HG03469 (cell line): ENCODE data around the gene POT1.
A peak's percentile ranks its signal among the peaks of the same experiment; 100 is the strongest.
"Not testable (repeated sequence)": the region's sequence is repeated elsewhere in the genome, so short reads cannot be mapped to it uniquely, and the experiment has no call there.

Experiments used
- ATAC-seq: cut with Tn5 transposase; IDR thresholded peaks from one replicate; pipeline ENCODE4 v1.9.1; 2021; ENCODE audit warnings: mild to moderate bottlenecking, moderate library complexity, moderate number of reproducible peaks; ENCODE audit not compliant: unreplicated experiment

Gene POT1, protein sequence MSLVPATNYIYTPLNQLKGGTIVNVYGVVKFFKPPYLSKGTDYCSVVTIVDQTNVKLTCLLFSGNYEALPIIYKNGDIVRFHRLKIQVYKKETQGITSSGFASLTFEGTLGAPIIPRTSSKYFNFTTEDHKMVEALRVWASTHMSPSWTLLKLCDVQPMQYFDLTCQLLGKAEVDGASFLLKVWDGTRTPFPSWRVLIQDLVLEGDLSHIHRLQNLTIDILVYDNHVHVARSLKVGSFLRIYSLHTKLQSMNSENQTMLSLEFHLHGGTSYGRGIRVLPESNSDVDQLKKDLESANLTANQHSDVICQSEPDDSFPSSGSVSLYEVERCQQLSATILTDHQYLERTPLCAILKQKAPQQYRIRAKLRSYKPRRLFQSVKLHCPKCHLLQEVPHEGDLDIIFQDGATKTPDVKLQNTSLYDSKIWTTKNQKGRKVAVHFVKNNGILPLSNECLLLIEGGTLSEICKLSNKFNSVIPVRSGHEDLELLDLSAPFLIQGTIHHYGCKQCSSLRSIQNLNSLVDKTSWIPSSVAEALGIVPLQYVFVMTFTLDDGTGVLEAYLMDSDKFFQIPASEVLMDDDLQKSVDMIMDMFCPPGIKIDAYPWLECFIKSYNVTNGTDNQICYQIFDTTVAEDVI

DNA sequence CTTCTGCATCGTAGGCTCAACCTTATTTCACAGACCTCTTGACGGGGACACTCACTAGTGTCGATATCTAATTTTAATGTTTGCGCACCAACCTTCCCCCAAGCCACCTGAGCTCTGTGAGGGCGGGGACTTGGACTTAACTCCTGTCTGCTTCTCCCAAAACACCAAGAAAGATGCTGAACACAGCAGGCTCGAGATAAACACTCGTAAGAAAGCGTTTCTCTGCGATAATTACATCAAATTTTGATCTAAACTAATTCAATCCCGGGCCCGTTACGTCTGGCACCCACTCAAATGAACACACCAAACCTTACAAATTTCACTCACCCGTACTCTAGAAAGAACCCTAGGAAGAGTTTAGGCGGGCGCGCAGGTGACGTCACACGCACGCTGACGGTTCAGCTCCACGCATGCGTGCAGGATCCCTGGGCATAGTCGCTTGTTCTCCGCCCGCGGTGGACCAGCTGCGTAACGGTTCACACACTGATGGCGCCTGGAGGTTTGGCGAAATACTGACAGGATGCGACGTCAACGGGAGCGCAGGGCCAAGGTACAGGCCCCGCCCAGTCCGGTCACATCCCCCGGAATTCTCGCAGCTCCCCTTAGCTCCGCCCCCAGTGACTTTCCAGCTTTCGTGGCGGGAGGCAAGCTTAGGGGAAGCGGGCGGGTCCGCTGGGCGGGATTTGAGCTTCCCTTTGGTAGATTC, at the start of gene POT1:
Gene POT1, minus strand, starts transcription at position 359 of the 706 bp plus-strand sequence. CDS start 32,652 bp downstream, outside the sequence.
- peak; percentile 100 for ATAC-seq

DNA sequence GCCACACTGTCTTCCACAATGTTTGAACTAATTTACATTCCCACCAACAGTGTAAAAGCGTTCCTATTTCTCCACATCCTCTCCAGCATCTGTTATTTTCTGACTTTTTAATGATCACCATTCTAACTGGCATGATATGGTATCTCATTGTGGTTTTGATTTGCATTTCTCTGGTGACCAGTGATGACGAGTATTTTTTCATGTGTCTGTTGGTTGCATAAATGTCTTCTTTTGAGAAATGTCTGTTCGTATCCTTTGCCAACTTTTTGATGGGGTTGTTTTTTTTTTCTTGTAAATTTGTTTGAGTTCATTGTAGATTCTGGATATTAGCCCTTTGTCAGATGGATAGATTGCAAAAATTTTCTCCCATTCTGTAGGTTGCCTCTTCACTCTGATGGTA, 45.5 kb upstream of the POT1 start:
- ATAC-seq = not testable (repeated sequence)

DNA sequence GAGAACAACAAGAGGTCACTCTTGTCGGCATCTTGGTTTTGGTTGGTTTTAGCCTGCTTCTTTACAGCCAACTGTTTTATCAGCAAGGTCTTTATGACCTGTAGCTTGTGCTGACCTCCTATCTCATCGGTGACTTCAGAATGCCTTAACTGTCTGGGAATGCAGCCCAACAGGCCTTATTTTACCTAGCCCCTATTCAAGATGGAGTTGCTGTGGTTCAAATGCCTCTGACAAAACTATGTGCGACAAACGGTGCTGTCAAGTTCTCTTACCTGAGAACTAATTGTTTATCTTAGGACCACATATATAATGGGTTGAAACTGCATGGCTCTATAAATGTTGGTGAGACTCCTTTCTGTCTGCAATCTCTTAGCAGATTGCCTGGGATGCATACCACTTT, 35.9 kb upstream of the POT1 start:
- no peak for ATAC-seq

DNA sequence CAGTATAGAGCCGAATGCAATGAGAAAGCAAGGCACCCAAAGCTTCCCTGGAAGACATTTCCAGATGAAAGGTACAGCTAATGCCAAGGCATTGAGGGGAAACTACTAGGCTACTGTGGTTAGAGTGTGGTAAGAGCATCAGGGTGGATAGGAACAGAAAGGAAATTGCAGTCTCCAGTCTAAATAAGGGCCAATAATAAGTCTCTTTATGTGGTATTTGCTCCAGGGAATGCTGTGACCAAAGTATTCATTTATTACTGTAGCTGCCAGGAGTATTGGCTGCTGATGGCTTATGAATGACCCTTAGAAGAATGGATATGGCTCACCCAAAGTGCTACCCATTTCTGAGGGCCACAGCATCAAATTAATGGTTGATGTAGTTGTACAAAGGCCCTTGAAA, 30.1 kb upstream of the POT1 start:
- no peak for ATAC-seq

DNA sequence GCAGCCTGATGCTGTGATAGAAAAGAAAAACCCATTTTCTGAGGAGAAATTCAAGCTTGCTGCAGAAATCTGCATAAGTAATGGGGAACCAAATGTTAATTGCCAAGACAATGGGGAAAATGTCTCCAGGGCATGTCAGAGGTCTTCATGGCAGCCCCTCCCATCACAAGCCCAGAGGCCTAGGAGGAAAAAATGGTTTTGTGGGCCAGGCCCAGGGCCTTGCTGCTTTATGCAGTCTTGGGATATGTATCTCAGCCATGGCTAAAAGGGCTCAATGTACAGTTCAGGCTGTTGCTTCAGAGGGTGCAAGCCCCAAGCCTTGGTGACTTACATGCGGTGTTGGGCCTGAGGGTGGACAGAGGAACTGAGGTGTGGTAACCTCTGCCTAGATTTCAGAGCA, 28.3 kb upstream of the POT1 start:
- ATAC-seq = not testable (repeated sequence)

DNA sequence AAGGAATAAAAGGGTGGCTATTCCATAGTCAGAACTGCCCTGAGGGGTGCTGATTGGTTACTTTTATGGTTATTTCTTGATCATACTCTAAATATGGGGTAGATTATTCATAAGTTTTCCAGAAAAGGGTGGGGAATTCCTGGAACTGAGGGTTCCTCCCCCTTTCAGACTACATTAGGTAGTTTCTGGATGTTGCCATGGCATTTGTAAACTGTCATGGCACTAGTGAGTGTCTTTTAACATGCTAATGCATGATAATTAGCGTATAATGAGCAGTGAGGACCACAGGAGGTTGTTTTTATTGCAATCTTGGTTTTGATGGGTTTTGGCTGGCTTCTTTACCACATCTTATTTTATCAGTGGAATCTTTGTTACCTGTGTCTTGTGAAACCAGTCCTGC, 26.5 kb upstream of the POT1 start:
- no peak for ATAC-seq

DNA sequence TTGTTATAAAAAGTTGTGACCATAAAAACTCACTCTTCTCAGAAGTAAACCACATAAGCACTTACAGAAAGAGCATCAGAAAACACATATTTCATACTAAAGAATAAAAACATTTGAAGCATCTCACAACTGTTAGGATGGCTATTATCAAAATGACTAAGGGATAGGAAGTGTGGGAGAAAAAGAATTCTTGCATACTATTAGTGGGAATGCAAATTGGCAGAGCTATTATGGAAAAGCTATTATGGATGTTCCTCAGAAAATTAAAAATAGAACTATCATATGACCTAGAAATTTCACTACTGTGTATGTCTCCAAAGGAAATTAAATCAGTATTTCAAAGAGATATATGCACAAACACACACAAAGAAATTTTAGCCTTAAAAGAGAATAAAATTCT, 25.2 kb upstream of the POT1 start:
- no peak for ATAC-seq

DNA sequence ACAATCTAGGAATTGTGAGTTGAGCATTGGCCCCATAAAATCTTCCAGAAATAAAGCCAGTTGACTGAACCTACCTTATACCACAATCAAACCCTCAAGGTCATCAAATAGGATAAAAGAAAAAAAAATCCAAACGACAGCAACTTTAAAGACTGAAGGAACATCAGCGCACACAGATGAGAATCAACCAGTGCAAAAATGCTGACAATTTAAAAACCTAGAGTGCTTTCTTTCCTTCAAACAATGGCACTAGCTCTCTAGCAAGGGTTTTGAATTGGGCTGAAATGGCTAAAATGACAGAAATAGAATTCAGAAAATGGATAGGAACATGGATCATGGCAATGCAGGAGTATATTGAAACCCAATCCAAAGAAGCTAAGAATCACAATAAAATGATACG, 16.1 kb upstream of the POT1 start:
- no peak for ATAC-seq

DNA sequence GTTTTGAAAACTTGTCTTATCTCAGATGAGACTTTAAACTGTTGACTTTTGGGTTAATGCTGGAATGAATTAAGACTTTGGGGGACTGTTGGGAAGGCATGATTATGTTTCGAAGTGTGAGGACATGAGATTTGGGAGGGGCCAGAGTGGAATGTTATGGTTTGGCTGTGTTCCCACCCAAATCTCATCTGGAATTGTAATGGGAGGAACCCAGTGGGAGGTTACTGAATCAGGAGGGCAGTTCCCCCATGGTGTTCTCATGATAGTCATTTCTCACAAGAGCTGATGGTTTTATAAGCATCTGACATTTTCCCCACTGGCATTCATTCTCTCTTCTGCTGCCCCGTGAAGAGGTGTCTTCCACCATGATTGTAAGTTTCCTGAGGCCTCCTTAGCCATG, 13.8 kb upstream of the POT1 start:
- no peak for ATAC-seq

DNA sequence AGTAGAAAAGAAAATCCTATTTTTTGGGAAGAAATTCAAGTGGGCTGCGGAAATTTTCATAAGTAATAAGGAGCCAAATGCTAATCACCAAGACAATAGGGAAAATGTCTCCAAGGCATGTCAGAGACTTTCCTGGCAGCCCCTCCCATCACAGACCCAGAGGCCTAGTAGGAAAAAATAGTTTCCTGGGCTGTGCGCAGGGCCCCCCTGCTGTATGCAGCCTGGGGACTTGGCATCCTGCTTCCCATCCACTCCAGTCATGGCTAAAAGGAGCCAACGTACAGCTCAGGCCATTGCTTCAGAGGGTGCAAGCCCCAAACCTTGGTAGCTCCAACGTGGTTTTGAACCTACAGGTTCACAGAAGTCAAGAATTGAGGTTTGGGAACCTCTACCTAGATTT, 12.8 kb upstream of the POT1 start:
- no peak for ATAC-seq

DNA sequence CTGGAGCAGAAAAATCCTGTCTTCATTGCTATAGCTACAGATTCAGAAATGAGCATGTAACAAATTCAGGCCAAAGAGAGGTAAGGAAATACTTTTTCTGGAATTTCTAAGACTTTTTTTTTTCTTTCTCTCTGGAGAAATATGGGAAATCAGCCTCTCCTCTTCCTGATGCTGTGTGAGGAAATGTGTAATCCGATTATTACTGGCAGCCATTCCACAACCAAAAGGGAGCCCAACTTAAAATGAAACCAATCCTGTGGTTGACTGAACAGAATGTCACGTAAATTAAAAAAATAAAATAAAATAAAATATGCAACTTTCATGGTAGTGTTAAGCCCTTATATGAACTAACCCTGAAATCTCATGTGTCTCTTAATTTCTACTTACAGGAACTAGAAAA, 10.7 kb upstream of the POT1 start:
- no peak for ATAC-seq

DNA sequence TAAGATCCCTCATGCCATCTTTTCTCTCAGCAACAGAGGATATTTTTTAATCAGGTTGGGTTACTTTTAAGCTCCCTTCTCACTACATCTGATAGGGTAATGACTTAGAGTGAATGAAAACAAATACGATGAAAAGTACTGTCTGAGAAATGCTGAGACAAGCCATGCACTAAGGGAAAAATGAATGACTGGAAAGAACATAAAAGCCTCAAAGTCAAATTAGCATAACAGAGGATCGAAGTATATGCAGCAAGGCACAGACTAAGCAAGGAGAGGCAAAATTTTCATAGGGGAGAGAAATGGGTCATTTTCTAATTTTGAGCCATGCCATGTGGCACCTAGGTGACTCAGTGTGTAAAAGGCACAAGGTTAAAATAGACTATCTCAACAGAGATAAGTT, 8.5 kb upstream of the POT1 start:
- no peak for ATAC-seq

DNA sequence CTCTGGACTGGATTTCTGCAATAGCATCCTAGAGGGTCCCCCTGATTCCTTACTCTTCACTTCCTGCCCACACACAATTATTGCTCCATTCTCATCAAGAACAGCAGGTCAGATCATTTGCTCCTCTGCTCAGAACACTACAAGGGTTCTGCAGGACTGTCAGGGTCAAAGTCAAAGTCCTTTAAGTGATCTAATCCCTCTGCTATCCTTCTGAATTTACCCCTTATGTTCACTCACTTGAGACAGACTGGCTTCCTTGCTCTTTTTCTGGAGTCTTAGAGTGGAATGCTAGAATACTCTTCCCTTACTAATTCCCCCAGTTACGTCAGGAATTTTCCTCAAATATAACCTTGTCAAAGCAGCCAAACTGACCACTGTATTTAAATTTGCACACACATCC, 7.5 kb upstream of the POT1 start:
- ATAC-seq = no peak

DNA sequence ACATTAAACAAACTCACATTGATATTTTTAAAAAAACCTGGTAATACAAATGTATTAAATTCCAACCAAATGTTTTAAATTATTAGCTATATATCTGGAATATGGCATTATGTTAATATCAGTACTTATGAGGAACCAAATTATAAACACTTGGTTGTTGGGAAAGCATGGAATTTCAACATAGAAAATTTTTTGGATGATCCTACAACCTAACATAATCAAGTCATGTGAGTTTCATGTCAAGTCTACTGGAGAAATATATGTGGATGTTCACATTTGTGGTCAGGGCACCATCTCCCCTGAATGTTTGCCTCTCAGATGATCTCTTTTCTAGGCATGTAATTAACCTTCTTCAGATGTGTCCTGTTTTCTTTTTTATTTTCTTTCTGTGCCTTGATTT, 5.2 kb upstream of the POT1 start:
- no peak for ATAC-seq

DNA sequence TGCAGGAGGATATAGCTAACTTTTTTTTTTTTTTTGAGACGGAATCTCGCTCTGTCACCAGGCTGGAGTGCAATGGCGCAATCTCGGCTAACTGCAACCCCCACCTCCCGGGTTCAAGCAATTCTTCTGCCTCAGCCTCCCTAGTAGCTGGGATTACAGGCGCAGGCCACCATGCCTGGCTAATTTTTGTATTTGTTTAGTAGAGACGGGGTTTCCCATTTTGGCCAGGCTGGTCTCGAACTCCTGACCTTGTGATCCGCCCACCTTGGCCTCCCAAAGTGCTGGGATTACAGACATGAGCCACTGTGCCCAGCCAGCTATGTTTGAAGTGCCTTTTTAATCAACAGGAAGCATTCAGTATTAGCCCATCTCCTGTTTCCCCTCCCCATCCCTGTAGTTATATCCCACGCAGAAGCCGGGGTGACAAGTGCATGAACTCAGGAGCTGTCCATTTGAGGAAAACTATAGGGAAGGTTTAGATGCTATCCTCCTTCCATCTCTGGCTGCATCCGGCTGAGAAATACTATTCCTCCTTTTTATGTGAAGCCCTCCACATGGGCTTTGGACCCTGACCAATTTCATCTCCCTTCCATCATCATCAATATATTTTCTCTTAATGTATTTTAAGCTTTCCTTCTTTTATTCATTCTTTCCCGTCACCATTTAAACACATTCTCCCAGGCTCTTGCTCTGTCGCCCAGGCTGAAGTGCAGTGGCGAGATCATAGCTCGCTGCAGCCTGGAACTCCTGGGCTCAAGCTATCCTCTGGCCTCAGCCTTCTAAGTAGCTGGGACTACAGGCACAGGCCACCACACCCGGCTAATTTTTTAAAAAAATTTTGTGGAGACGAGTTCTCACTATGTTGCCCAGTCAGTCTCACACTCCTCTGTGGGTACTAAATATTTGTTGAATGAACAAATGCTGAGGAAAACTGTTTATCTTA, 1.3 kb upstream of the POT1 start:
- ATAC-seq = no peak

DNA sequence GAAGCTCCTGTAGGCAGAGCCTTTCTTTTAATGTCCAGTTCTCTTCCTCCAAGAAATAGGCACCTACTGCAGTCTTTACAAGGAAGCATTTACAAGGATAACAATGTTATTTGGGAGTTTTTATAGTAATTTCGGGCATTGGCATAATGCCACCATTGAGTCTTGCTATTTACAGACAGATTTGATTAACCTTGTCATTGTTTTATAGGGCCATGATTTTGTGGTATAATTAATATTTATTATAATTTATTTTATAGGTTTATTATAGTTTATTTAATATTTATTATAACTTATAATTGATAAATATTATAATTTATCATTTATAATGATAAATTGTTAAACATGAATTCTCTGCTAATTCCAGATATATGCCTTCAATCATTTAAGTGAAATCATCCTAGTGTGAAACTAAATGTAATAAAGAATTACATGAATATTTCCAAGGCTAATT, 573 bp upstream of the POT1 start:
- ATAC-seq = no peak

DNA sequence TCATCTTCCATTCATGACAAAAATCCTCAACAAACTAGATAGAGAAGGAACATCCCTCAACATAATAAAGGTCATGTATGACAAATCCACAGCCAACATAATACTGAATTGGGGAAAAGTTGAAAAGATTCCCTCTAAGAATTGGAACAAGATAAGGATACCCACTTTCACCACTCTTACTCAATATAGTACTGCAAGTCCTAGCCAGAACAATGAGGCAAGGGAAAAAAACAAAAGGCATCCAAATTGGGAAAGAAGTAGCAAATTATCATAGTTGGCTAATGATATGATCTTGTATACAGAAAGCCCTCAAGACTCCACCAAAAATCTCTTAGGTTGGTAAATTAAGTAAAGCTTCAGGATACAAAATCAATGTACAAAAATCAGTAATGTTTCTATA, 4.7 kb downstream of the POT1 start:
- ATAC-seq = no peak

DNA sequence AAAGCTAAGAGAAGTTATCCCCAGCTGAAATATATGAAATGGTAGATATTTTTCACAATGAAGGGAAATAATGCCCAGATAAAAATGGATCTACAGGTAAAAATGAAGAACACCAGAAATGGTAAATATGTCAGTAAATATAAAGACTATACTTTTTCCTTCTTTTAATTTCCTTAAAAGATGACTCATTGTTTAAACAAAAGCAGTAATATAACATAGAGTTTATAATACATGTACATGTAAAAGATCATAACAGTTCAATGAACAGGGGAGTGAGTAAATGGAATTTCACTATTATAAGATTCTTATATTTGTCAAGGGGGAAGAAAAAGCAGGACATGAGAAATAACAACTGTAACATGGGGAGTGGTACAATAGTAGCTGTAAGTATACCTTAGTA, 7.4 kb downstream of the POT1 start:
- no peak for ATAC-seq

DNA sequence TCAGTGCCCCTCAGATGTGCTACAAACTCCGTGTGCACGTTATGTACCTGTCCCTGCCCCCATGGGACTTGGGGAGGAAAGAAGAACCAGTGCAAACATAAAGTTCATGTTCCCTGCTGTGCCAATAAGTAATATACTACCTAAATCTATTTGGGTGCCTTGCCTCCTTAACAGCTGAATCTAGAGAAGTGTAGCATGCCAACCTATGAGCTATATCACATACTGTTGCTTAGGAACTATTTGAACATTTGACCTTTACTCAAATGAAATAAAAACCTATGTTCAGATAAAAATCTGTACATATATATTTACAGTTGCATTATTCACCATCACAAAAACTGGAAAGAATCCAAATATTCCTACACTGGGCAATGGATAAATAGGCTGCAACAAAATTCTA, 9.8 kb downstream of the POT1 start:
- no peak for ATAC-seq

DNA sequence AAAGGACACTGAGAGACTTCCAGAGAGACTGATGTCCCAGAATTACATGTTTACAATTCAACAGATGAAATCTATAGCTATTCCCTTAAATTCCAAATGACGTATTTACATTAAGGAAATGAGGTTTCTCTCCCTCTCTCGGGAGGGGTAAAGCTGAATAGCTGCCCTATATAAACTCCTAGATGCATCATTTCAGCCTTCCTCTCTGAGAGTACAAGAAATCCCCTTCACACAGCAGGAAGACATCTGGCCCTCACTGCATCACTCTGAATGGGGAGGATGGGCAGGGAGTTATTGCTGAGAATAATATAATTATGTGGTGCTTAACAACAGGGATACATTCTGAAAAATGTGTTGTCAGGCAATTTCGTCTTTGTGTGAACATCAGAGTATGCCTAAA, 11.0 kb downstream of the POT1 start:
- ATAC-seq = peak; percentile 35

DNA sequence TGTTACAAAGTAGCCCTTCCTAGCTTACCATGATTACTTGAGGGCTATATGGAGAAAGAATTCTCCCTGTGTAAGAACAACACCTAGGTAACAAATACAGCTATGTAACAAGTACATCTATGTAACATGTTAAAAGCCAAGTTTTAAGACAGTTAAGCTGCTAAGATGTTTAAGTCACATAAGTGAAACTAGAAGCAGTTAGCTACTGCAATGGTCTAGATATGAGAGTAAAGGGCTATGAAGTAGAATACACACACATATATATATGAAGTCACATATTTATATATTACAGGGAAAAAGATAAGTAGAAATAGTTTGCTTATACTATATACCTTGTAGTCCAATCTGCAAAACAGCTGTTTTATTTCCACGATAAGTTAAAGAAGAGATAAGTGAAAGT, 14.4 kb downstream of the POT1 start:
- peak; percentile 52 for ATAC-seq
